Body of pancreas (tissue), 4 donors: ENCODE results near the gene TEX26.

Experiments
- POLR2A ChIP-seq, 3 donors: fragments of 450-650 bp; IDR thresholded peaks; one replicate each; pipeline ENCODE4 v1.6.1; 2016; ENCODE audit warnings: antibody characterized with exemption in 3 of 3, mild to moderate bottlenecking in 2 of 3
- TF ChIP-seq, protein P1 (sequence below), 7 experiments: fragments of 450-650 bp in 4 of 7; fragments of 200-600 bp in 3 of 7; sonication (generic) in 3 of 7; IDR thresholded peaks; one replicate each; pipeline ENCODE4 v1.5.1; 2016 to 2019; ENCODE audit warnings: antibody characterized with exemption in 7 of 7

DNA sequence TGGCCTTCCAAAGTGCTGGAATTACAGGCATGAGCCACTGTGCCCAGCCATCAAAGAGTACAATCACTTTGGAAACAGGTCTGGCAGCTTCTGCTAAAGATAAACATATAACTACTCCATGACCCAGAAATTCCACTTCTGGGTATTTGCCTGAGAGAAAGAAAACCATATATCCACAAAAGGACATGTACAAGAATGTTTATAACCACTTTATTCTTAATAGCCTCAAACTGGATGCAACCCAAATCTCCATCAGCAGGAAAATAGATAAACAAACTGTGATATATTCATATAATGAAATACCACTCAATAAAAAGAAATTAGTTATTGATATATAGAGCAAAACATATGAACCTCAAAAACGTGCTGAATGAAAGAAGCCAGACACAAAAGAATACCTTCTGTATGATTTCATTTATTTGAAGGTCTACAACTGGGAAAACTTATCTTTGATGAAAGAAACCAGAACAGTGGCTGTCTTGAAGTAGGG, 40.5 kb downstream of the TEX26 start:
- no peak for TF ChIP-seq POLR2A (IDR thresholded peaks at IDR 0.05)
- TF ChIP-seq, protein P1, sequence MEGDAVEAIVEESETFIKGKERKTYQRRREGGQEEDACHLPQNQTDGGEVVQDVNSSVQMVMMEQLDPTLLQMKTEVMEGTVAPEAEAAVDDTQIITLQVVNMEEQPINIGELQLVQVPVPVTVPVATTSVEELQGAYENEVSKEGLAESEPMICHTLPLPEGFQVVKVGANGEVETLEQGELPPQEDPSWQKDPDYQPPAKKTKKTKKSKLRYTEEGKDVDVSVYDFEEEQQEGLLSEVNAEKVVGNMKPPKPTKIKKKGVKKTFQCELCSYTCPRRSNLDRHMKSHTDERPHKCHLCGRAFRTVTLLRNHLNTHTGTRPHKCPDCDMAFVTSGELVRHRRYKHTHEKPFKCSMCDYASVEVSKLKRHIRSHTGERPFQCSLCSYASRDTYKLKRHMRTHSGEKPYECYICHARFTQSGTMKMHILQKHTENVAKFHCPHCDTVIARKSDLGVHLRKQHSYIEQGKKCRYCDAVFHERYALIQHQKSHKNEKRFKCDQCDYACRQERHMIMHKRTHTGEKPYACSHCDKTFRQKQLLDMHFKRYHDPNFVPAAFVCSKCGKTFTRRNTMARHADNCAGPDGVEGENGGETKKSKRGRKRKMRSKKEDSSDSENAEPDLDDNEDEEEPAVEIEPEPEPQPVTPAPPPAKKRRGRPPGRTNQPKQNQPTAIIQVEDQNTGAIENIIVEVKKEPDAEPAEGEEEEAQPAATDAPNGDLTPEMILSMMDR (IDR thresholded peaks at IDR 0.05): no peak
